MCF 10A (cell line): Measurements from ENCODE around the gene CGNL1. TPM values are rescaled to one million over a fixed set of nuclear protein-coding genes. Genes with fewer than 3 reads are reported as not detected.

Experiments
- BruUV-seq: library from RNA; stranded (reverse); fragments of 400-500 nt; replicated peaks from 2 replicates; lab custom pipeline; 2021; lab: Mats Ljungman, UMichigan
- CTCF ChIA-PET: fragments of 300-600 bp; sonication (Branson Sonifier 250); formaldehyde crosslinking; extraction: SDS; loops from one replicate; lab custom pipeline; 2021; ENCODE audit warnings: antibody characterized with exemption, inconsistent platforms; lab: Yijun Ruan, JAX
- POLR2A ChIA-PET: fragments of 300-600, 350-650 bp; sonication (Branson Sonifier 250); formaldehyde crosslinking; extraction: SDS; loops from one replicate; lab custom pipeline; 2020; ENCODE audit warnings: antibody characterized with exemption, inconsistent platforms; lab: Yijun Ruan, JAX
- DNase-seq: peaks from one replicate; pipeline ENCODE4 v3.0.0-alpha.2; 2018; ENCODE audit not compliant: unreplicated experiment
- H3K27ac Mint-ChIP-seq: one replicate; pipeline ENCODE4 v1.8.0; 2022; ENCODE audit warnings: mild to moderate bottlenecking, low read depth, mixed read lengths; ENCODE audit not compliant: unreplicated experiment
- H3K27me3 Mint-ChIP-seq: one replicate; pipeline ENCODE4 v1.8.0; 2022; ENCODE audit warnings: mixed read lengths; ENCODE audit not compliant: insufficient read depth, unreplicated experiment
- H3K36me3 Mint-ChIP-seq: one replicate; pipeline ENCODE4 v1.8.0; 2022; ENCODE audit warnings: mild to moderate bottlenecking, moderate library complexity, mixed read lengths; ENCODE audit not compliant: insufficient read depth, unreplicated experiment
- H3K4me1 Mint-ChIP-seq: one replicate; pipeline ENCODE4 v1.8.0; 2022; ENCODE audit warnings: mixed read lengths; ENCODE audit not compliant: insufficient read depth, unreplicated experiment
- H3K4me3 Mint-ChIP-seq: one replicate; pipeline ENCODE4 v1.8.0; 2022; ENCODE audit warnings: mild to moderate bottlenecking, moderate library complexity, mixed read lengths; ENCODE audit not compliant: unreplicated experiment
- H3K9me3 Mint-ChIP-seq: one replicate; pipeline ENCODE4 v1.8.0; 2022; ENCODE audit warnings: mixed read lengths; ENCODE audit not compliant: unreplicated experiment
- CTCF ChIP-seq: fragments of 200-600 bp; IDR thresholded peaks from one replicate; pipeline ENCODE4 v1.8.0; 2022; ENCODE audit warnings: antibody characterized with exemption, mild to moderate bottlenecking; ENCODE audit not compliant: unreplicated experiment
- intact Hi-C: fragments of 100-400 bp; cut with micrococcal nuclease; formaldehyde crosslinking; loops from 2 replicates; pipeline ENCODE4 v1.14.1; 2022
- total RNA-seq: library from RNA; stranded (reverse); gene quantifications from 2 replicates; pipeline ENCODE4 v1.2.3, GENCODE V29; 2022

The CGNL1 gene
- total RNA-seq, 1 experiment from 2014 or later = 0.05 TPM

GRCh38 chr15:57455929-57456328 lies 79.6 kb downstream of the CGNL1 start:
- Mint-ChIP-seq H3K4me1 (no peaks in the 10 kb centered on the region), H3K27me3 (peaks cover 37% of the 10 kb centered on the region), H3K27ac (no peak overlapping the region), H3K36me3 (no peaks in the 10 kb centered on the region), H3K9me3 (no peaks in the 10 kb centered on the region), H3K4me3 (no peak overlapping the region)
- intact Hi-C loops = no loop called here
- ChIA-PET CTCF (interaction anchor here (0.6 to 0.7 kb wide), 2 partner anchors 63 to 79 kb away, joined by 3 read pairs; no protein-coding TSS in a partner anchor), POLR2A (interaction anchor here (0.7 kb wide), 1 partner anchor 34 kb away, joined by 3 read pairs; no protein-coding TSS in a partner anchor)
- no peak for DNase-seq
- no TSS peak for BruUV-seq
- TF ChIP-seq CTCF = no peak

GRCh38 chr15:57456559-57456958 lies 80.3 kb downstream of the CGNL1 start:
- no peak for DNase-seq
- intact Hi-C loops = no loop called here
- Mint-ChIP-seq H3K4me3 (no peak overlapping the region), H3K9me3 (no peaks in the 10 kb centered on the region), H3K27me3 (peaks cover 35% of the 10 kb centered on the region), H3K4me1 (no peaks in the 10 kb centered on the region), H3K36me3 (no peaks in the 10 kb centered on the region), H3K27ac (no peak overlapping the region)
- no TSS peak for BruUV-seq
- TF ChIP-seq CTCF = no peak
- POLR2A ChIA-PET = interaction anchor here (0.7 kb wide), 1 partner anchor 34 kb away, joined by 3 read pairs; no protein-coding TSS in a partner anchor
- CTCF ChIA-PET = interaction anchor here (0.6 kb wide), 1 partner anchor 78 kb away, joined by 3 read pairs; no protein-coding TSS in a partner anchor

GRCh38 chr15:57457726-57458125 lies 81.4 kb downstream of the CGNL1 start:
- TF ChIP-seq CTCF = no peak
- Mint-ChIP-seq H3K36me3 (no peaks in the 10 kb centered on the region), H3K4me1 (no peaks in the 10 kb centered on the region), H3K9me3 (no peaks in the 10 kb centered on the region), H3K27me3 (peaks cover 23% of the 10 kb centered on the region), H3K4me3 (no peak overlapping the region), H3K27ac (no peak overlapping the region)
- intact Hi-C loops = no loop called here
- no peak for DNase-seq
- ChIA-PET CTCF (interaction anchor here (1.2 kb wide), 1 partner anchor 117 kb away, joined by 3 read pairs; no protein-coding TSS in a partner anchor), POLR2A (no interaction called here)
- BruUV-seq = no TSS peak

- Mint-ChIP-seq H3K27ac (no peak overlapping the region), H3K4me1 (no peaks in the 10 kb centered on the region), H3K27me3 (peaks cover 17% of the 10 kb centered on the region), H3K4me3 (no peak overlapping the region), H3K9me3 (no peaks in the 10 kb centered on the region), H3K36me3 (no peaks in the 10 kb centered on the region)
- ChIA-PET POLR2A (no interaction called here), CTCF (interaction anchor here (1.2 kb wide), 1 partner anchor 117 kb away, joined by 3 read pairs; no protein-coding TSS in a partner anchor)
- TF ChIP-seq CTCF = no peak
- no peak for DNase-seq
- intact Hi-C loops = no loop called here
- BruUV-seq = no TSS peak
Measured at GRCh38 chr15:57458356-57458781, 82.1 kb downstream of the CGNL1 start.
